Osteocyte (in vitro differentiated cells): ENCODE measurements around the gene BAIAP2L2. TPM values are rescaled to one million over a fixed set of nuclear protein-coding genes. Genes with fewer than 3 reads are reported as not detected.

Experiments used
- DNase-seq: peaks from one replicate; pipeline ENCODE4 v3.0.0; 2021; ENCODE audit warnings: mixed read lengths; ENCODE audit not compliant: unreplicated experiment; ENCODE audit errors: extremely low spot score
- H3K27ac Mint-ChIP-seq: one replicate; pipeline ENCODE4 v1.8.0; 2021; ENCODE audit warnings: mild to moderate bottlenecking, mixed read lengths; ENCODE audit not compliant: unreplicated experiment
- H3K27me3 Mint-ChIP-seq: one replicate; pipeline ENCODE4 v1.8.0; 2021; ENCODE audit warnings: mixed read lengths; ENCODE audit not compliant: unreplicated experiment
- H3K36me3 Mint-ChIP-seq: one replicate; pipeline ENCODE4 v1.8.0; 2021; ENCODE audit warnings: mixed read lengths; ENCODE audit not compliant: unreplicated experiment
- H3K4me1 Mint-ChIP-seq: one replicate; pipeline ENCODE4 v1.8.0; 2021; ENCODE audit warnings: mixed read lengths; ENCODE audit not compliant: unreplicated experiment
- H3K4me3 Mint-ChIP-seq: one replicate; pipeline ENCODE4 v1.8.0; 2021; ENCODE audit warnings: mild to moderate bottlenecking, moderate library complexity, mixed read lengths; ENCODE audit not compliant: unreplicated experiment
- H3K9me3 Mint-ChIP-seq: one replicate; pipeline ENCODE4 v1.8.0; 2021; ENCODE audit warnings: mixed read lengths; ENCODE audit not compliant: unreplicated experiment
- CTCF ChIP-seq: fragments of 200-600 bp; sonication (generic); IDR thresholded peaks from 2 replicates; pipeline ENCODE4 v1.5.0; 2021; ENCODE audit warnings: antibody characterized with exemption, mild to moderate bottlenecking, moderate library complexity
- total RNA-seq: library from RNA; stranded (reverse); gene quantifications from 2 replicates; pipeline ENCODE4 v1.2.1, GENCODE V29; 2021

BAIAP2L2 gene
- total RNA-seq, 1 donor from 2014 or later: 0.48 TPM

GRCh38 chr22:38129021-38129420, 18.5 kb upstream of the BAIAP2L2 start:
- no peak for DNase-seq
- H3K4me3 Mint-ChIP-seq: no peak overlapping the region
- peaks cover 9% of the 10 kb centered on the region for H3K36me3 Mint-ChIP-seq
- peaks cover 4% of the 10 kb centered on the region for H3K4me1 Mint-ChIP-seq
- H3K27me3 Mint-ChIP-seq: no peaks in the 10 kb centered on the region
- TF ChIP-seq CTCF: no peak
- H3K27ac Mint-ChIP-seq: no peak overlapping the region
- no peaks in the 10 kb centered on the region for H3K9me3 Mint-ChIP-seq

- Mint-ChIP-seq H3K27ac (no peak overlapping the region), H3K4me3 (no peak overlapping the region), H3K27me3 (no peaks in the 10 kb centered on the region), H3K36me3 (peaks cover 9% of the 10 kb centered on the region), H3K9me3 (no peaks in the 10 kb centered on the region), H3K4me1 (peaks cover 4% of the 10 kb centered on the region)
- no peak for TF ChIP-seq CTCF
- no peak for DNase-seq
Observed at GRCh38 chr22:38127869-38128268, 17.4 kb upstream of the BAIAP2L2 start.

- H3K9me3 Mint-ChIP-seq: no peaks in the 10 kb centered on the region
- H3K4me1 Mint-ChIP-seq: peaks cover 4% of the 10 kb centered on the region
- H3K36me3 Mint-ChIP-seq: peaks cover 4% of the 10 kb centered on the region
- TF ChIP-seq CTCF: no peak
- H3K27ac Mint-ChIP-seq: no peak overlapping the region
- DNase-seq: no peak
- no peak overlapping the region for H3K4me3 Mint-ChIP-seq
- no peaks in the 10 kb centered on the region for H3K27me3 Mint-ChIP-seq
Observed at GRCh38 chr22:38126928-38127668, 16.6 kb upstream of the BAIAP2L2 start.

GRCh38 chr22:38125751-38126201, 15.3 kb upstream of the BAIAP2L2 start:
- Mint-ChIP-seq H3K36me3 (peaks cover 3% of the 10 kb centered on the region), H3K4me1 (no peaks in the 10 kb centered on the region), H3K27me3 (no peaks in the 10 kb centered on the region), H3K27ac (no peak overlapping the region), H3K4me3 (no peak overlapping the region), H3K9me3 (no peaks in the 10 kb centered on the region)
- TF ChIP-seq CTCF: no peak
- DNase-seq: no peak

- H3K4me3 Mint-ChIP-seq: no peak overlapping the region
- no peak overlapping the region for H3K27ac Mint-ChIP-seq
- TF ChIP-seq CTCF: no peak
Observed at GRCh38 chr22:38125038-38125610, 14.6 kb upstream of the BAIAP2L2 start.

More at GRCh38 chr22:38125038-38125610, 14.6 kb upstream of the BAIAP2L2 start:
- no peaks in the 10 kb centered on the region for H3K4me1 Mint-ChIP-seq
- no peak for DNase-seq
- no peaks in the 10 kb centered on the region for H3K27me3 Mint-ChIP-seq
- peaks cover 3% of the 10 kb centered on the region for H3K36me3 Mint-ChIP-seq
- H3K9me3 Mint-ChIP-seq: no peaks in the 10 kb centered on the region
